Measurements from ENCODE around the gene SEMA6A. TPM values are rescaled to one million over a fixed set of nuclear protein-coding genes. Genes with fewer than 3 reads are reported as not detected.

Gene SEMA6A
- total and polyA plus RNA-seq, 2 of the 13 experiments (the other 11 are each of a cell fraction or from before 2014, with no cell fraction given): 5.1 to 6.5 TPM

- no peak for TF ChIP-seq PAXIP1 (CRISPR knock-in tag; conservative IDR thresholded peaks at IDR 0.05)
These were observed 20.9 kb upstream of the SEMA6A start (continued) for GRCh38 chr5:116595498-116595897.

GRCh38 chr5:116593340-116593739, 18.7 kb upstream of the SEMA6A start:
- H3K79me2 ChIP-seq (ENCODE audit: insufficient read depth, low read length): no peaks in the 10 kb centered on the region
- H3K36me3 ChIP-seq (replicated peaks in 1 of 2; ENCODE audit: control insufficient read depth in 1 of 2, insufficient read depth in 2 of 2, low read length in 2 of 2): no peaks in the 10 kb centered on the region
- POLR2A ChIA-PET: no interaction called here
- DNase-seq (ENCODE audit: low spot score) (no peak), ATAC-seq (no peak), FAIRE-seq (no peak)
- TF ChIP-seq GATAD2A (CRISPR knock-in tag; IDR thresholded peaks at IDR 0.05) (no peak), ATF6 (CRISPR knock-in tag; conservative IDR thresholded peaks at IDR 0.05) (no peak), TBP (CRISPR knock-in tag; IDR thresholded peaks at IDR 0.05) (no peak), KLF11 (CRISPR knock-in tag; IDR thresholded peaks at IDR 0.05) (no peak), SP1 (IDR thresholded peaks at IDR 0.05) (no peak), SP1 (CRISPR knock-in tag; IDR thresholded peaks at IDR 0.05) (no peak), HNRNPH1 (optimal IDR thresholded peaks at IDR 0.05; ENCODE audit: low read depth, low read length) (no peak), CENPBD1 (CRISPR knock-in tag; IDR thresholded peaks at IDR 0.05; ENCODE audit: borderline replicate concordance, low read depth) (no peak)
- in situ Hi-C loops (cut with HindIII; ENCODE audit: extremely low pct_ligation_motif_present, low pct_unique_long_range_greater_than_20kb) (no loop called here), intact Hi-C loops (cut with micrococcal nuclease; ENCODE audit: unreplicated experiment) (no loop called here)
- H3K27ac ChIP-seq (ENCODE audit: extremely low read length, insufficient read depth, low read length): no peak overlapping the region
- H3K4me2 ChIP-seq (ENCODE audit: low read depth, low read length): no peak overlapping the region
- 29% methylated on average over 5 of the region's 5 CpGs for WGBS (ENCODE audit: low lambda C conversion rate)
- no peaks in the 10 kb centered on the region for H3K9me3 ChIP-seq (ENCODE audit: low read length)
- CTCF ChIA-PET (ENCODE audit: low intra/inter-chr PET ratio, low total read pairs): no interaction called here
- H3K27me3 ChIP-seq (ENCODE audit: control insufficient read depth in 1 of 2, insufficient read depth in 2 of 2, low read length in 2 of 2): no peaks in the 10 kb centered on the region
- H4K20me1 ChIP-seq (ENCODE audit: insufficient read depth, low read length): no peaks in the 10 kb centered on the region
- no peak overlapping the region for H2AFZ ChIP-seq (ENCODE audit: low read length)
- no TSS peak for BruUV-seq (replicated peaks)
- H3K9ac ChIP-seq (ENCODE audit: insufficient read depth, low read depth, low read length): no peak overlapping the region
- H3K4me1 ChIP-seq (ENCODE audit: insufficient read depth, low read length): no peaks in the 10 kb centered on the region
- no peak overlapping the region for H3K4me3 ChIP-seq (replicated peaks in 1 of 3; ENCODE audit: insufficient read depth in 1 of 3, low read depth in 2 of 3, low read length in 3 of 3)

Measured in HepG2 (cell line).